T-helper 1 cell treated with Interleukin-12 subunit alpha and Interleukin-12 subunit beta and Interleukin-4 antibody, amounts not matched to agents 30 μg/mL and 1 μg/mL, for 36 hours (primary cell): ENCODE data around the gene CYP26C1.

Source experiments
- H3K27ac Mint-ChIP-seq: one replicate; pipeline ENCODE4 v1.8.0; 2021; ENCODE audit warnings: mild to moderate bottlenecking, mixed read lengths
- H3K27me3 Mint-ChIP-seq: one replicate; pipeline ENCODE4 v1.8.0; 2021; ENCODE audit warnings: low read depth, mixed read lengths
- H3K36me3 Mint-ChIP-seq: one replicate; pipeline ENCODE4 v1.8.0; 2021; ENCODE audit warnings: low read depth, mixed read lengths
- H3K4me1 Mint-ChIP-seq: one replicate; pipeline ENCODE4 v1.8.0; 2021; ENCODE audit warnings: low read depth, mixed read lengths
- H3K4me3 Mint-ChIP-seq: one replicate; pipeline ENCODE4 v1.8.0; 2021; ENCODE audit warnings: mild to moderate bottlenecking, moderate library complexity, mixed read lengths
- H3K9me3 Mint-ChIP-seq: one replicate; pipeline ENCODE4 v1.8.0; 2021; ENCODE audit warnings: mixed read lengths

CYP26C1 gene

DNA sequence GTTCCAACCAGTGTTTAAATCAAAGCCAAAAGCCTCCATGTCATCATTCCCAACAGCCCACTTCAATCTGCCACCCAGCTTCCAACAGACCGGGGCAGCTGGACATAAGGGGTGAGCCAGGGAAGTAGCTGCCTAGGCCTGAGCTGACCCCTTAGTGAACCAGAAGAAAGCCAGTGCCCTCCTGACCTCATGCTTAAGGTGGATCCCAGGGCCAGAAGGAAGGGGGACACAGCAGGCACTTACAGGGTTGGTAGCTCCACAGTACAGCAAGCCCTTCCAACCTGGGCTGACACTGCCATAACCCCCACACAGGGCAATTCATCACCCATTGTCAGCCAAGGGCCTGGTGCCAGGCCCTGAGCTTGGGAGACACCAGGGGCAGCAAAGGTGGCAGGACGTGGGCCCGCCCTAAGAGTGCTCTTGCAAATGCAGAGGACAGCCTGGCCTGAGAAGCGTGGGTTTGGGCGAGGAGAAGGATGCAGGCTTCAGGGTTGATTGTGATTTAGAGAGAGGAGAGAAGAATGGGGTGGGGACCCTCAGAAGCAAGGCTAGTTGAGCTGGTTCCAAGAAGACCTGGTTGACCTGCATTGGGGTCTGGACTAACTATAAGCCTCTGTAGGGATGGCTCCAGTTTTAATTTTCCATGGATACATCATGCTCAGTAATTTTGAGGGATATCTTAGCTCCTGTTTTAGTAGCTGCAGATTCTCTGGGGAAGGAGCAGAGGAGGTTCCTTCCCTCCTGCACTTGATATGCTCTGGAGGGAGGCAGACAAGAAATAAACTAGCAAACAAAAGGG lies 10.0 kb downstream of the CYP26C1 start:
- Mint-ChIP-seq H3K36me3 (no peaks in the 10 kb centered on the region), H3K4me3 (no peak overlapping the region), H3K27ac (no peak overlapping the region), H3K4me1 (peaks cover 15% of the 10 kb centered on the region), H3K27me3 (peaks cover 85% of the 10 kb centered on the region), H3K9me3 (no peaks in the 10 kb centered on the region)

DNA sequence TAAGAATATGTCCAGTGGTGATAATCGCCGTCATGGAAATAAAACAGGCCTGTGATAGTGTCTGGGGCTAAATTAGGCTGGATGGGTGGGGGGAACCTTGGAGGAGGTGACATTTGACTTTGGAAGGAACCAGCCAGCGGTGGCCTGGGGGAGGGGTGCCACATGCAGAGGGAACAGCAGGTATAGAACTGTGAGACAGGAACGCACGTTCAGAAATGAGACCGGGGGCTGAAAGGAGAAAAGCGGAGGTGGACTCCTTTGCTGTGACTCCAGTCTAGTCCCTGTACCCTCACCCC lies 10.5 kb downstream of the CYP26C1 start:
- Mint-ChIP-seq H3K4me1 (peaks cover 17% of the 10 kb centered on the region), H3K27ac (no peak overlapping the region), H3K27me3 (peaks cover 88% of the 10 kb centered on the region), H3K9me3 (no peaks in the 10 kb centered on the region), H3K4me3 (no peak overlapping the region), H3K36me3 (no peaks in the 10 kb centered on the region)

DNA sequence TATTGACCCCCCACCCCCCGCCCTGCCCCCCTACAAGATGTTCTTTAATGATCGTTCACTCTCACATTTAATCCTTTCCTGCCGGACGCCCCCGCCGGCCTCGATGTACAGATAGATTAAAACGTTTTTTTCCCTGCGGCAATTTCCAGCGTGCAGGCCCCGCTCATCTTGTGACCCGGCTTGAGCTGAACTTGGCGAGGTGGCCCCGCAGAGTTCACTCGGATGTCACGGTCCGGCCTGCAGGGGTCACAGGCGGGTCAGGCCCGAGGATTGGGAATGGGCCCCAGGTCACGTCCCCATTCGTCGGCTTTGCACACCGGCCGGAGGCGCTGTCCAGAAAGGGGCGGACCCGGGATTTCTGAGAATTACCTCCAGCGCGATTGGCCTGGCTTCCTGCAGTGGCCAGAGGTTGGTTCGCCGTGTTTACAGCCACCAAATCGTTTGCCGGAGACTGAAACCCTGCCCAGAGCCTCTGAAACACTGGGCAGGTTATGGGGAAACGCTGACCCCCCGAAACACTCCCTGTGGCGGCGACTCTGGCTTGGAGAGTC lies 11.2 kb downstream of the CYP26C1 start:
- peaks cover 89% of the 10 kb centered on the region for H3K27me3 Mint-ChIP-seq
- H3K4me1 Mint-ChIP-seq = peaks cover 17% of the 10 kb centered on the region
- H3K27ac Mint-ChIP-seq = no peak overlapping the region
- H3K36me3 Mint-ChIP-seq = no peaks in the 10 kb centered on the region
- H3K4me3 Mint-ChIP-seq = no peak overlapping the region
- H3K9me3 Mint-ChIP-seq = no peaks in the 10 kb centered on the region

DNA sequence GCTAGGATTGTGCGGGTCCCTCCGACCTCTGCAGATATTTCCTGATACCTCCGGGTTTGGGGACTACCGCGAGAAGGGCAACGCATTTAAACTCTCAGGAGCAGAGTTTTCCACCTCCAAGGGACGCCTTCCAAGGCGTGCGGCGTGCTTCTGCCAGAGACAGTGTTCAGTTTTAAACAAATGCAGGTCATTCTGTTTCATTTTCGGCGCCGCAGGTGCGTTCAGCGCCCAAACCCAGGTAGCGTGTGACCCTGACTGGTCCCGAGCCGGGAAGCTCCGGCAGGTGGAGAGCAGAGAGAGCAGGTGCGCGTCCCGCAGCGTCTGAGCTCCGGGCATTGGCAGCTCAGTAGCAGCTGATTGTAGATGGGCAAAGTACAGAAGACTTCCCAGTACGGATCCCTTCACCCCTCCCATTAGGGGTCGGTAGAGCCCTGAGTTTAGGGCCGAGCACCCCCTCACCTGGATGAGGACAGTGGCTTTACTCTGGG lies 11.7 kb downstream of the CYP26C1 start:
- H3K27ac Mint-ChIP-seq = no peak overlapping the region
- peaks cover 87% of the 10 kb centered on the region for H3K27me3 Mint-ChIP-seq
- H3K9me3 Mint-ChIP-seq = no peaks in the 10 kb centered on the region
- no peaks in the 10 kb centered on the region for H3K36me3 Mint-ChIP-seq
- peaks cover 17% of the 10 kb centered on the region for H3K4me1 Mint-ChIP-seq
- H3K4me3 Mint-ChIP-seq = no peak overlapping the region

DNA sequence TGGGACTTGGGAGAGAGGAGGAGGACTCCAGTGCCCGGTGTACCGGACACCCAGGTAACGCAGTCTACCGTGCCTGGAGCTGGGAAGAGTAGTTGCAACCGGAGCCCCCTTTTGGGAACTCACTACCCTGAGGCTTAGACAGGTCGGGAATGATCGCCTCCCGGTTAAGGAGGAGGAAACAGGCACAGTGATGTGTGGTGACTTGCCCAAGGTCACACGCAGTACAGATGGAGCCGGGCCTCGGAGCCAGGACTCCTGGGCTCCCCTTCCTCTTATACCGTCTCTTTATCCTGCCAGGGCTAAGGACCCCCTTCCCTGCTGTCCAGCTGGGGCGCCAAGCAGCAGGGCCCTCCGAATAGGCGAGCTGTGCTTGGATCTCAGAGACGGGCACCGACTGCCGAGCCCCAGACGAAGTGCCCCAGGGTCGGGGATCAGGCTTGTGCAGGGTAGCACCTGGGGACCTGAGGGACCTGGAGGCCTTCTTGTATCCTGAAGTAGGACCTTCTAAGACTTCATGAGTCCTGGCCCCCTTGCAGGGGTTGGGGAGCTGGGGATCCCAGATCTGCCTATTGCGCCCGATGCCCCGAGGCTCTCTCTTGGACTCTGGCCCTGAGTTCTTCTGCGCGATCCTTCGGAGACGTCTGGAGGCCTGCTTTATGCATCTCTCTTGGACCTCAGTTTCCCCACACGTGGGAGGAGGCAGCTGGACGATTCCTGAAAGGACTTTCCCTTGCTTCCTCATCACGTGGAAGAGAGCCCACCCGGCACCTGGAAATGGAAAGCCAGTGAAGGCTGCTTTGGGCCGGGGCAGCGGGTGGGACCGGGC lies 12.3 kb downstream of the CYP26C1 start:
- H3K27me3 Mint-ChIP-seq = peaks cover 86% of the 10 kb centered on the region
- H3K4me1 Mint-ChIP-seq = peaks cover 15% of the 10 kb centered on the region
- H3K4me3 Mint-ChIP-seq = no peak overlapping the region
- H3K9me3 Mint-ChIP-seq = no peaks in the 10 kb centered on the region
- no peak overlapping the region for H3K27ac Mint-ChIP-seq
- no peaks in the 10 kb centered on the region for H3K36me3 Mint-ChIP-seq

DNA sequence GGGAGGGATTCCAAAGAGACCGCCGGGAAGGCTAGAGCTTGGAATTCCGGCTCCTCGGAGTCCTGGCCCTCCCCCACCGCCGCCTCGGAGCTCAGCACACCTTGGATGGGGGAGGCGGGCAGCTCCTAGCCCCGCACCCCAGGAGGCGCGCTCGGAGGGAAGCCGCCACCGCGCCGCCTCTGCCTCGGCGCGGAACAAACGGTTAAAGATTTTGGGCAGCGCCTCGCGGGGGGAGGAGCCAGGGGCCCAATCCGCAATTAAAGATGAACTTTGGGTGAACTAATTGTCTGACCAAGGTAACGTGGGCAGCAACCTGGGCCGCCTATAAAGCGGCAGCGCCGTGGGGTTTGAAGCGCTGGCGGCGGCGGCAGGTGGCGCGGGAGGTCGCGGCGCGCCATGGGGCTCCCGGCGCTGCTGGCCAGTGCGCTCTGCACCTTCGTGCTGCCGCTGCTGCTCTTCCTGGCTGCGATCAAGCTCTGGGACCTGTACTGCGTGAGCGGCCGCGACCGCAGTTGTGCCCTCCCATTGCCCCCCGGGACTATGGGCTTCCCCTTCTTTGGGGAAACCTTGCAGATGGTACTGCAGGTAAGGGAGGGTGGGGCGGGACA lies 13.0 kb downstream of the CYP26C1 start, which contains the start of gene CYP26A1:
CYP26A1 (plus strand) TSS at position 355 of the 608 bp plus-strand sequence; CDS start at position 397, 42 bp downstream.
- Mint-ChIP-seq H3K4me1 (peaks cover 13% of the 10 kb centered on the region), H3K27ac (peak within 1 kb of the TSS; percentile 31), H3K27me3 (peaks cover 85% of the 10 kb centered on the region), H3K9me3 (no peaks in the 10 kb centered on the region), H3K36me3 (no peaks in the 10 kb centered on the region), H3K4me3 (peak within 1 kb of the TSS; percentile 65)

DNA sequence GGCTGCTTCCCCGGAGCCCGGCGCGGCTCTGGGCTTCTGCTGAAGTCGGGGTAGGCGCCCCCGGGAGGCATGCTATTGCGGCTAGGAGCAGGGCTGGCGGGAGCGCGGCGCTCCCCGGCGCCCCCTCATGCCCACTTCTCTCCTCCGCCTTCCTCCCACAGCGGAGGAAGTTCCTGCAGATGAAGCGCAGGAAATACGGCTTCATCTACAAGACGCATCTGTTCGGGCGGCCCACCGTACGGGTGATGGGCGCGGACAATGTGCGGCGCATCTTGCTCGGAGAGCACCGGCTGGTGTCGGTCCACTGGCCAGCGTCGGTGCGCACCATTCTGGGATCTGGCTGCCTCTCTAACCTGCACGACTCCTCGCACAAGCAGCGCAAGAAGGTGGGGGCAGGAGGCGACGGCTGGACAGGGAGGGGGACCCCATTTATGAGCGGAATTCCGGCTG lies 13.6 kb downstream of the CYP26C1 start:
- no peaks in the 10 kb centered on the region for H3K36me3 Mint-ChIP-seq
- H3K27ac Mint-ChIP-seq = peak overlapping the region; percentile 31
- H3K4me3 Mint-ChIP-seq = peak overlapping the region; percentile 65
- no peaks in the 10 kb centered on the region for H3K9me3 Mint-ChIP-seq
- H3K4me1 Mint-ChIP-seq = peaks cover 11% of the 10 kb centered on the region
- peaks cover 81% of the 10 kb centered on the region for H3K27me3 Mint-ChIP-seq

DNA sequence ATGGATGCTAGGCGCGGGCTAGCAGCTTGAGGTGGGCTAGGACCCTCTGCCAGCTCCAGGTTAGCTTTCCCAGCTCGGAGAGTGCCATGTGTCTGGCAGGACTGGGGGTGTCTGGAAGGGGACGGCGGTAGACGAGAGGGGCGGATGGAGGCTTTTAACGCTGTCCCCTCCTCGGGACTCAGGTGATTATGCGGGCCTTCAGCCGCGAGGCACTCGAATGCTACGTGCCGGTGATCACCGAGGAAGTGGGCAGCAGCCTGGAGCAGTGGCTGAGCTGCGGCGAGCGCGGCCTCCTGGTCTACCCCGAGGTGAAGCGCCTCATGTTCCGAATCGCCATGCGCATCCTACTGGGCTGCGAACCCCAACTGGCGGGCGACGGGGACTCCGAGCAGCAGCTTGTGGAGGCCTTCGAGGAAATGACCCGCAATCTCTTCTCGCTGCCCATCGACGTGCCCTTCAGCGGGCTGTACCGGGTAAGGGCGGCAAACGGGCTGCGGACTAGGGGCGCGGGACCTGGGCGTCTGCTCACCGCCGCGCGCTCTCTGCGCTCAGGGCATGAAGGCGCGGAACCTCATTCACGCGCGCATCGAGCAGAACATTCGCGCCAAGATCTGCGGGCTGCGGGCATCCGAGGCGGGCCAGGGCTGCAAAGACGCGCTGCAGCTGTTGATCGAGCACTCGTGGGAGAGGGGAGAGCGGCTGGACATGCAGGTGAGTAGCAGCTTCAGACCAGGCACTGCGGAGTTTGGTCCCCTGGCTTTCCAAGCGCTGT lies 14.2 kb downstream of the CYP26C1 start:
- Mint-ChIP-seq H3K36me3 (no peaks in the 10 kb centered on the region), H3K27ac (no peak overlapping the region), H3K4me1 (peaks cover 11% of the 10 kb centered on the region), H3K4me3 (peak overlapping the region; percentile 65), H3K27me3 (peaks cover 82% of the 10 kb centered on the region), H3K9me3 (no peaks in the 10 kb centered on the region)

DNA sequence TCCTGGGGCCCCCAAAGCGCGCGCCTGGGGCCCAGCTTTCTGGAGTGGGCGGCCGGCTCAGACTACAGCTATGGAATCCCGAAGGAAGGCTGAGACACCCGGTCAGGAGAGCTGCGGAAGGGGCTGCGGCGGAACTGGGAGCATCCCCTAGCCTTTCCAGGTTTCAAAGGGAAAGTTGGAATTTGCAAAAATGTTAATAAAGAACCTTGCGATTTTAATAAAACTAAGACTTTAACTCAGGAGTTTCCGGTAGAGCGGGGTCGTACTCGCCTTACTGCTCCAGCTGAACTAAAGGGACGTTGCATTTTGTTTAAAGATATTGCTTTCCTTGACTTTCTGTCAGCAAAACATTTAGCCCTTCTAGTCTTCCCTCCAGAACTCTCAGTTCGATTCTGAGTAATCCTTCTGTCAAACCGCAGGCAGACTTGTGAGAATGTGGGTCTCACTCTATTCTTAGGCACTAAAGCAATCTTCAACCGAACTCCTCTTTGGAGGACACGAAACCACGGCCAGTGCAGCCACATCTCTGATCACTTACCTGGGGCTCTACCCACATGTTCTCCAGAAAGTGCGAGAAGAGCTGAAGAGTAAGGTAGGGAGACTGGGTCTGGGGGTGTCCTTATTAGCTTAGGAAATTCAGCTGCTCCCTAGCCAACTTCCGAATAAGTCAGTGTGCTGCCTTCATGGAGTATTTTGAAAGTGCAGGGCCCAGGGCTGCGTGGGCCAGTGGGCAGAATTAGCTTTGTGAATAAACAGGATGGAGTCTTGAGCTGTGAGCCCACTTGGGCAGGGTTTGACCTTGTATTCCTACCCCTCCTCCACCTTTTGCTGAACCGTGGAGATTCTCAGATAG lies 15.0 kb downstream of the CYP26C1 start:
- no peak overlapping the region for H3K27ac Mint-ChIP-seq
- H3K4me1 Mint-ChIP-seq = peaks cover 14% of the 10 kb centered on the region
- H3K36me3 Mint-ChIP-seq = no peaks in the 10 kb centered on the region
- H3K27me3 Mint-ChIP-seq = peaks cover 78% of the 10 kb centered on the region
- H3K4me3 Mint-ChIP-seq = no peak overlapping the region
- no peaks in the 10 kb centered on the region for H3K9me3 Mint-ChIP-seq

DNA sequence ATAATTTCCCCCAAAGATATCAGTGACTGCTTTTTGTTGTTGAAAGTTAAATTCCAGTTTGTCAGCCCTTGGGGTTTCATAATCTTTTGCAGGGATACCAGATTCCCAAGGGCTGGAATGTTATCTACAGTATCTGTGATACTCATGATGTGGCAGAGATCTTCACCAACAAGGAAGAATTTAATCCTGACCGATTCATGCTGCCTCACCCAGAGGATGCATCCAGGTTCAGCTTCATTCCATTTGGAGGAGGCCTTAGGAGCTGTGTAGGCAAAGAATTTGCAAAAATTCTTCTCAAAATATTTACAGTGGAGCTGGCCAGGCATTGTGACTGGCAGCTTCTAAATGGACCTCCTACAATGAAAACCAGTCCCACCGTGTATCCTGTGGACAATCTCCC lies 16.3 kb downstream of the CYP26C1 start:
- Mint-ChIP-seq H3K27ac (no peak overlapping the region), H3K27me3 (peaks cover 76% of the 10 kb centered on the region), H3K4me1 (peaks cover 14% of the 10 kb centered on the region), H3K36me3 (no peaks in the 10 kb centered on the region), H3K9me3 (no peaks in the 10 kb centered on the region), H3K4me3 (no peak overlapping the region)

DNA sequence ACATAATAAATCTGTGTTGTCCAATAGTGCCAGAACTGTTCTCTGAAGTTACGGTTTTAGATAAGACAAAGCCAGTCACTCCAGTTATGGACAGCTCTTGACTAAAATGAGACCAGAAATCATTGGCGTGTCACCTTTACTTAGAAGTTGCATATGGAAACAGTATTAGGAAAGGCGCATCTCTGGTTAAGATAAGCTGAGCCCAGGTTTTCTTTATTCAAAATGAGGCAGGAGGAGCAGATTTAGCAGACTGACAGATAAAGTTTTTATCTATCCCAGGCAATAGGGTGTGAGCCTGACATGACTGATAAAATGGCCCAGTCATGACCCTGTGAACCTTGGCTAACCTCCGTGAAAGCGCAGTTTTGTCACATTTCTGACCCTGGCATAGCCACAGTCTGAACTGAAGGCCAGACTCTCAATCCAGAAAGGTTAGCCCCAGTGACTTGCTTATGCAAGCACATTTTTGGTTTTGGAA lies 17.3 kb downstream of the CYP26C1 start:
- H3K27ac Mint-ChIP-seq = no peak overlapping the region
- no peaks in the 10 kb centered on the region for H3K36me3 Mint-ChIP-seq
- H3K9me3 Mint-ChIP-seq = no peaks in the 10 kb centered on the region
- H3K4me1 Mint-ChIP-seq = peaks cover 11% of the 10 kb centered on the region
- peaks cover 67% of the 10 kb centered on the region for H3K27me3 Mint-ChIP-seq
- H3K4me3 Mint-ChIP-seq = no peak overlapping the region

DNA sequence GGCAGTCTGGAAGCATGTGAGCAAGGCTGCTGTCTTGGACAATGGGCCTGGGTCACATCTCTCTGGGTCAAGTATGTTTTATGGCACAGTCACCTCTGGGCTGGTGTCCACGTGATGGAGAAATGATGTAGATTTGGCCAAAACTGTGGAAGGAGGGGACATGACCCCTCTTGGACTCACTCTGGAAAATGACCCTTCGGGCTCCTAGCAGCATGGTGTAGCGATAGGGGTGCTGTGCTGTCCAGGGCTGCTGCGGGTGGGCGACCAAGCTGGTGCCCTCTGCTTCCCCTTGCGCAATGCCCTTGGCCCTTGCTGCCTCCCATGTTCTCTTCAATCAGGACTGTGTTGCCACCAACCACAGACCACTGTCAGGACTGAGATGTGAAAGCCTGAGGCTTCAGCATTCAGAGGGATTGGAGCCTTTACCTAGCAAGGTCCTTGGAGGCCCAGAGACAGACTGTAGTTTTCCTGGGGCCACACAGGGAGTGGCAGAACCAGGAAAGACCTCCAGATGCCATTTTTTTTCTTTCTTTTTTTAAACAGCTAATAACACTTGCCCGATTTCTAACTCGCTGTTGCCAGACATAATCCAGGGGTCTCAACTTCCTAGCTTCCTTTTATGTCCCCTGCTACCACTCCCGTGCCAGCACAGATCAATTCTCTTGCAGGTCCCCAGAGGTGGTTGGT lies 19.2 kb downstream of the CYP26C1 start:
- H3K4me1 Mint-ChIP-seq = peaks cover 7% of the 10 kb centered on the region
- no peak overlapping the region for H3K4me3 Mint-ChIP-seq
- H3K9me3 Mint-ChIP-seq = no peaks in the 10 kb centered on the region
- H3K27me3 Mint-ChIP-seq = peaks cover 62% of the 10 kb centered on the region
- no peak overlapping the region for H3K27ac Mint-ChIP-seq
- H3K36me3 Mint-ChIP-seq = no peaks in the 10 kb centered on the region
